M059J (cell line): ENCODE data around the gene B4GAT1. TPM values are rescaled to one million over a fixed set of nuclear protein-coding genes. Genes with fewer than 3 reads are reported as not detected.
A peak's percentile ranks its signal among the peaks of the same experiment; 100 is the strongest.
"Not testable (repeated sequence)": the region's sequence is repeated elsewhere in the genome, so short reads cannot be mapped to it uniquely, and the experiment has no call there.

Experiments
- DNase-seq: peaks from one replicate; pipeline ENCODE4 v3.0.0-alpha.2; 2012; ENCODE audit warnings: low read depth
- total RNA-seq: library from RNA; depleted of rRNA; stranded (reverse); fragments of >200 nt; shearing (Covaris generic); gene quantifications from 2 replicates; pipeline ENCODE4 v1.2.3, GENCODE V29; 2014; rRNA removed

B4GAT1 gene
- total RNA-seq, result 33.0 and 40.3 TPM in 2 replicates

DNA sequence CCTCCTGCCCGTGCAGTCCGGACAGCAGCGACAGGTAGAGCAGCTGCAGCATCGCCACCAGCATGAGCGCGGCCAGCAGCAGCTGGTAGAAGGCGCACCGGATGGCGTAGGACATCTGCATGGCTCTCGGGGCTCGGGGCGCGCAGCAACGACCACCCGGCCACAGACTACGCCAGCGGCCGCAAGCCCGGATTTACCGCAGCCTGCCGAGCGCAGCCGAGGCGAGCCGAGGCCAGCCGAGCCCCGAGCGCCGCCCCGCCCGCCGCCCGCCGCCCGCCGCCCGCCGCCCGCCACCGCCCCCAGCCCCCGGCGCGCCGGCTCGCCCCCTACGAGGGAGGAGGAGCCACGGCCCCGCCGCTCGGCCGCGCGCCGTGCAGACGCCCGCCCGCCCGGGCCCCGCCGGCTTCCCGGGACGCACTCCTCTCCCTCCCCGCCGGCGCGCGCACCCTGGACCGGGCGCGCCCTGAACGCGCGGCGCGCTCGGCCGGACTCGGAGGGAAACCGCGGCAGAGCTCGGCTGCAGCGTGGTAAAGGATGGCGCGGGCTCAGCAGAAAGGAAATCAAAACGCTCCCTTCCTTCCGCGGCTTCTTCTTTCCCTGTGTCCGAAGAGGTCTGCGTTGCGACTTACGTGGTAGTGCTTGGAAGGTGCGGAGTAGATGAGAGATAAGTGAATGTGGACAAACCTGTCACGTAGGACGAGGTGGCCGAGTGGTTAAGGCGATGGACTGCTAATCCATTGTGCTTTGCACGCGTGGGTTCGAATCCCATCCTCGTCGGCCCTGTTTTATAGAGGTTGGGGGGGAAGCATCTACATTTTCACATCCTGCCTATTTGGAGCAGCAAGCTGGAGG lies at the start of gene B4GAT1:
B4GAT1 (minus strand) TSS at position 205 of the 852 bp plus-strand sequence; CDS start at position 121, 84 bp downstream.
- peak; percentile 86 for DNase-seq

DNA sequence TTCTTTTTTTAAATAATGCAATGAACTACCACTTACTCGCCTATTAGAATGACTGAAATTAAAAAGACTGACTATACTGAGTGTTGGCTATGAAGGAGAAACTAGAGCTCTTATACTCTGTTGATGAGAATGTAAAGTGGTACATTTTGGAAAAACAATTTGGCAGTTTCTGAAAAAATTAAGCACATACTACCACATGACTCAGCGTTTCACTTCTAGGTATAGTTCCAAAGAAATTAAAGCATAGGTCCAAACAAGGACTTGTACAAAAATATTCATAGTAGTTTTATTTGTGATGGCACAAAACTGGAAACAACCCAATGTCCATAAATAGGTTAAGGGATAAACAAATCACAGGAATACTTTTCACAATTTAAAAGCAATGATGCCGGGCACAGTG lies 46.5 kb upstream of the B4GAT1 start:
- no peak for DNase-seq

DNA sequence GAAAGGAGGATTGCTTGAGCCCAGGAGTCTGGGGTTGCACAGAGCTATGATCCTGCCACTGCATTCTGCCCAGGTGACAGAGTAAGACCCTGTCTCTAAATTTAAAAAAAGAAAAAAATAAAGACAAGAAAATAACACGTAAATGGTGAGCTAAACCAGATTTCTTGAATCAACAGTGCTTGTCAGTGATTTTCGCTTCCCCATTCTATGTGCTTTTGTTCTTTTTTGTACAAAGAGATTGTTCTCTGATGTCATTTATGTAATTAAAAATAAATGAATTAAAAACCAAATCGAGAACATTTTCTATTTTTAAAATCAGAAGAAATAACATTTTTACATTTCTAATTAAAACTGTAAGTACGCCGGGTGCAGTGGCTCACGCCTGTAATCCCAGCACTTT lies 43.9 kb upstream of the B4GAT1 start:
- DNase-seq, result no peak

- DNase-seq, result peak; percentile 83
Observed at GRCh38 chr11:66388780-66389386, 41.5 kb upstream of the B4GAT1 start.

DNA sequence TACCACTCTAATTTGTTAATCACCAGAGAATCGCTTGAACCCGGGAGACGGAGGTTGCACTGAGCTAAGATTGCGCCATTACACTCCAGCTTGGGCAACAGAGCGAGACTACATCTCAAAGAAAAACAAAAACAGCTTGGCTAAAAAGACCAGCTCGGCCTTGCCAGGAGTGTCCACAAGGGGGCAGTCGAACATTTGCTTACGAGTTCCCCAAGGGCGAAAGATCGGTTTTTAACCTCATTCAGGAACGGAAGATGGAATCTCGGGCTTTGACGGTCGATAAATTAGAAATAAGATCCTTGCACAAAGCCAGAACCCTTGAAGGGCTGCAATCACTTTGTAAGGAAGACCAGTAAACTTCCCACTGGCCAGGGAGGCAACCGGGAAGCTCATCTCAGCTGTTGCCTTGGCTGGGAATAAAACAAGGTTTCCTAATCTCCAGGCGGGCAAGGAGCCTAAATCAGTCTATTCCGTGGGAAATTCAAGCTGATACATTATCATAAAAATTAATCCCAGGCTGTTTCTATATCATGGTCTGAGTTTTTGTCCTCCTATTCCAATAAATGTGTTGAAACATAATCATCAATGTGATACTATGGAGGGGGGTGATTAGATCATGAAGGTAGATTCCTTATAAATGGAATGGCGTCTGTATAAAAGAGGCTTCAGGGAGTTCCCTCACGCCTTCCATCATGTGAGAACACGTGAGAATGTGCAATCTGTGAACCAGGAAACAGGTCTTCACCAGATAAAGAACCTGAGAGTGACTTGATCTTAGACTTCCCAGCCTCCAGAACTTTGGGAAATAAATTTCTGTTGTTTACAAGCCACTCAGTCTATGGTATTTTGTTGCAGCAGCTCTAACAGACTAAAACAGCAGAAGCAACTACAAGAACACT lies 39.0 kb upstream of the B4GAT1 start:
- DNase-seq, result peak; percentile 79

DNA sequence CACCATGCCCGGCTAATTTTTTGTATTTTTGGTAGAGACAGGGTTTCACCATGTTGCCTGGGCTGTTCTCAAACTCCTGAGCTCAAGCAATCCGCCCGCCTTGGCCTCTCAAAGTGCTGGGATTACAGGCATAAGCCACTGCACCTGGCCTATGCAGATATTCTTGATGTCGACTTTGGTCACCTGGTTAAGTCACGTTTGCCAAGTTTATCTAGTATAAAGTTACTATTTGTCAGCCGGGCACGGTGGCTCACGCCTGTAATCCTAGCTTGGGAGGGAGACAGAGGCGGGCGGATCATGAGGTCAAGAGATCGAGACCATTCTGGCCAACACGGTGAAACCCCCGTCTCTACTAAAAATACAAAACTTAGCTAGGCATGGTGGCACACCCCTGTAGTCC lies 36.9 kb upstream of the B4GAT1 start:
- not testable (repeated sequence) for DNase-seq

DNA sequence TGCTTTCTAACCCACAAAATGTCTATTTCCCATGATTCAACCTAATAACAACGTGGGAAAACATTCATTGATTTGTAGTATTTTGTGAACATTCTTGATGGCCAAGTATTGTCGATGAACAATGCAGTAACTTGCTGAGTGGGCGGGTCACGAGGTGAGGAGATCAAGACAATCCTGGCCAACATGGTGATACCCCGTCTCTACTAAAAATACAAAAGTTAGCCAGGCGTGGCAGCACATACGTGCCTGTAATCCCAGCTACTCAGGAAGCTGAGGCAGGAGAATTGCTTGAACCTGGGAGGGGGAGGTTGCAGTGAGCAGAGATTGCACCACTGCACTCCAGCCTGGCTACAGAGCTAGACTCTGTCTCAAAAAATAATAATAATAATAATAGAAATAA lies 32.8 kb upstream of the B4GAT1 start:
- not testable (repeated sequence) for DNase-seq

GRCh38 chr11:66373690-66374287 lies 26.4 kb upstream of the B4GAT1 start:
- not testable (repeated sequence) for DNase-seq

GRCh38 chr11:66373265-66373664 lies 25.8 kb upstream of the B4GAT1 start:
- DNase-seq, result no peak

- peak; percentile 81 for DNase-seq
Observed at GRCh38 chr11:66371627-66372415, 24.4 kb upstream of the B4GAT1 start, which contains the start of gene SLC29A2. Gene SLC29A2 (minus strand): TSS chr11:66371760. CDS start chr11:66371591, 169 bp downstream.

- no peak for DNase-seq
Observed at GRCh38 chr11:66369073-66369894, 21.9 kb upstream of the B4GAT1 start.

DNA sequence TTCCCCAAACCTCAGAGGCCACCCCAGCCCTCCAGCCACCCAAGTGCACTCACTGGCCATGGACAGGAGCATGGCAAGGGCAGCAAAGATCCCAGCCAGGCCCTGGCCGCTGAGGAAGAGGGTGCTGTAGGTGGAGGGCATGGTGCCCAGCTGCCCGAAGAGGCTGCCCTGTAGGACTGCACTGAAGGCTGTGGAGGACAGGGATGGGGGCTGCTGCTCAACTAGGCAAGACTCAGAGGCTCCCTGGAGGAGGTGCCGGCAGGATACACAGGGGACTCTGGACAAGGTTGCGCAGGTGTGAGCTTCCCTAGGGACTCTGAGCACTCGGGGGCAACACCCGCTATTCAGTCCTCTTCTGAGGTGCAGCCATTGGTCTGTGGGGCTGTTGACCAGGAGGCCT lies 21.1 kb upstream of the B4GAT1 start:
- no peak for DNase-seq

GRCh38 chr11:66367561-66368312 lies 20.3 kb upstream of the B4GAT1 start:
- DNase-seq, result no peak

- DNase-seq, result no peak
Observed at GRCh38 chr11:66366844-66367477, 19.5 kb upstream of the B4GAT1 start.

- DNase-seq, result peak; percentile 23
Observed at GRCh38 chr11:66365711-66366619, 18.5 kb upstream of the B4GAT1 start.

- no peak for DNase-seq
Observed at GRCh38 chr11:66365166-66365565, 17.7 kb upstream of the B4GAT1 start.

DNA sequence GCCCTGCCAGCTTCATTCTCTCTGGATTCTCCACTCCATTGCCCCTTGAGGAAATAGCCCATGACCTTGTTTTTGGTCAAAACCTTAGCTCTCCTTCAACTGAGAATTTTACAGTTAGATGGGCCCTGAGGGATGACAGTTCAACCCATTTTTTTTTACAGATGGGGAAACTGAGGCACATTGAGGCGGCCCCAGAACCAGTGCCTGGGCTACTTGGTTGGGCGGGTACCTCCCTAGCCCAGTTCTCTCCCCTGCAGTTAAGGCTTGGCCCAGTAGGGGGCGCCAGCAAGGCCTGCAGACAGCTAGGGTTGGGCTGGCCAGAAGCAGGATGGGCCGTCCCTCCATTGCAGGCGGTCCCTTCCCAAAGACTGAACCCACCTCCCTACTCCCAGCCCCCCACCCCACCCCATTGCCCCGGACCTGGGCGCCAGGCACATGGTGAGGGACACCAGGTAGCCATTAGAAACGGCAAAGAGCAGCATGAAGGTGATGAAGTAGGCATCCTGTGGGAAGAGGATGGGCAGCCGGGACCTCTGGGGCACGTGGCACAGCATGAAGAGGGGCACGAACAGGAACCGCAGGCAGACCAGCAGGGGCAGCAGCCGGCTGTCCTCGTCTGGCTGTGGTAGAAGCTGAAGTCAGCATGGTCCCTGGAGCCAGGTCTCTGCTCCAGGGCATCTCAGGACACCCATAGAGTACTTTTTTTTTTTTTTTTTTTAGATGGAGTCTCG lies 16.5 kb upstream of the B4GAT1 start:
- DNase-seq, result no peak
